HPDE6-E6E7 (cell line): Measurements from ENCODE around the gene PEAR1.
A peak's percentile ranks its signal among the peaks of the same experiment; 100 is the strongest.
"Not testable (repeated sequence)": the region's sequence is repeated elsewhere in the genome, so short reads cannot be mapped to it uniquely, and the experiment has no call there.

ENCODE experiments used
- DNase-seq: peaks from one replicate; pipeline ENCODE4 v3.0.0; 2011; ENCODE audit warnings: missing footprints; ENCODE audit errors: extremely low spot score

Gene PEAR1

DNA sequence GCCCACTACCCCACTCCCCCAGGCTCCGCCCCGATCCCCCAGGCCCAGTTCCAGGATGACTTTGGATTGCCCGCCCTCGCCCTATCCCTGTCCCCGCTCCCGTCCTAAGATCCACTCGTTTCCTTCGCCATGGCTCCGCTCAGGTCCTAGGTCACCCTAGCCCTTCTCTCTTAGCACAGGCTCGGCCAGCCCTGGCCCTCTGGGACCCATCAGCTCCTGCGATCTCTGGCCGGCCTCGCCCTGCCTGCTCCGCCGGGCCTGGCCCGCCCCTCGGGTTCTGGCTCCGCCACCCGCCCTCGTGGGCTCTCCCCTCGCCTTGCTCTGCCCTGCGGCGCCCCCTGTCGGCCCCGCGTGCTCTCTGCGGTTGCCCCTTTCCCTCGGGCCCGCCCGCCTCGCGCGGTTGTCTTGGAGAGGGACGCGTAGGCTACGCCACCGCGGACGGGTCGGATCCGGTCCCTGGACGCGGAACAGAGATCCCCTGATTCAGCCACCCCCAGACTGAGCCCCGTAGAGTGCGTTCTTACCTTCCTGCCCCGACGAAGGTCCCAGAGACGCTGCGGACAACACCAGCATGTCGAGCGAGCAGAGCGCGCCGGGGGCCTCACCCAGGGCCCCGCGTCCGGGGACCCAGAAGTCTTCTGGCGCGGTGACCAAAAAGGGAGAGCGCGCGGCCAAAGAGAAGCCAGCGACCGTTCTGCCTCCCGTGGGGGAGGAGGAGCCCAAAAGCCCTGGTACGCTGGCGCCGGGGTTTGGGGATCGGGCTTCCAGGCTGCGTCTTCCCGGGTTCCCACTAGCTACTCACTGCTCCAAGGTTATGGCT lies 26.9 kb downstream of the PEAR1 start, which contains the start of gene LRRC71:
LRRC71 (plus strand) TSS at position 400 of the 820 bp plus-strand sequence; CDS start at position 572, 172 bp downstream.
- no peak for DNase-seq

DNA sequence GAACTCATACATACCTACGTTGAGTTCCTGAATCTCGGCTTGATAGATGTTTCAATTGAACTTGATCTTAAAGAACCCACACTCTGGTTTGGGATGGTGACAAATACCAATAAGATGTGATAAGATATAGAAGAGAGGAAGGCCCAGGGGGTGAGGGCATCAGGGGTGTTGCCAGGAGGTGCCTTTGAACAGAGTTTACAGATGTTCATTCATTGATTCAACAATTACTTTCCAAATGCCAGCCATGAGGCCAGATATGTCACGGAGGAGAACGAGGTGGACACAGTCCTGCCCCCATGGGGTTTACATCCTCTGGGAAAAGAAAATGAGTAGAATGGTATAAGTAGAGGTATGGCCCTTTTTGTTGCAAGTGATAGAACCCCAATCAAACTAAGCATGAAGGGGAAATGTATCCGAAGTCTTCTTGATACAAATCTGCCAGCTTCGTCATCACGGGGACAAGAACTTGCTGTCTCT lies 27.6 kb downstream of the PEAR1 start:
- no peak for DNase-seq

DNA sequence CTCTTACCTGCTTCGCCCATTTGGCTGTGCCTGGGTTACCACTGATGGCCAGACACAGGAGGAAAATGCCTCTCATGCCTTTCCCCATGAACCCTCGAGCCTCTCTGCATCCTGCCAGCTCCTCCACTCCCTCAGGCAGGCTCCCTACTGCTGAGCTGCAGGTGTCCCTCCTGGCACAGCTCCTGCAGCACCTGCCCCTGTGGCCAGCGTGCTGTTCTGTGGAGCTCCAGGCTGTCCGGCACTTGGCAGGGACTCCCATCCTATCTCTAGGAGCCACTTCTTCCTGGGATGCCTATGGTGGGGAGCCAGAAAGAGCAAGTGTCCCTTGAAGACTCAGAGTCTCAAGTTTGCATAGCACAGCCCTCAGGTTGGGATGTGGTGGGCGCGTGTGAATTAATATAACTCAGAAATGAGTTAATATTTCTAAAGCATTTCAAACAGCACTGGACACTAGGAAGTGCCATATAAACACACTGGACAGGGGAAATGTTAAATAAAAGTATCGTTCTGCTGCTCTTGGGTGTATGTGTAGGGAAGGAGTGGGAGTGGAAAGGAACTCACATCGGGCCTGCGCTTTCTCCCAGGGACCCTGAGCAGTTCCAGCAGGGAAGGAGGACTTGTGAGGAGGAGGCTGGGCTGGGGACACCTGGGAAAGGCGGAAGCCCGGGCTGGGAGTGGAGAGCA lies 29.6 kb downstream of the PEAR1 start:
- no peak for DNase-seq

DNA sequence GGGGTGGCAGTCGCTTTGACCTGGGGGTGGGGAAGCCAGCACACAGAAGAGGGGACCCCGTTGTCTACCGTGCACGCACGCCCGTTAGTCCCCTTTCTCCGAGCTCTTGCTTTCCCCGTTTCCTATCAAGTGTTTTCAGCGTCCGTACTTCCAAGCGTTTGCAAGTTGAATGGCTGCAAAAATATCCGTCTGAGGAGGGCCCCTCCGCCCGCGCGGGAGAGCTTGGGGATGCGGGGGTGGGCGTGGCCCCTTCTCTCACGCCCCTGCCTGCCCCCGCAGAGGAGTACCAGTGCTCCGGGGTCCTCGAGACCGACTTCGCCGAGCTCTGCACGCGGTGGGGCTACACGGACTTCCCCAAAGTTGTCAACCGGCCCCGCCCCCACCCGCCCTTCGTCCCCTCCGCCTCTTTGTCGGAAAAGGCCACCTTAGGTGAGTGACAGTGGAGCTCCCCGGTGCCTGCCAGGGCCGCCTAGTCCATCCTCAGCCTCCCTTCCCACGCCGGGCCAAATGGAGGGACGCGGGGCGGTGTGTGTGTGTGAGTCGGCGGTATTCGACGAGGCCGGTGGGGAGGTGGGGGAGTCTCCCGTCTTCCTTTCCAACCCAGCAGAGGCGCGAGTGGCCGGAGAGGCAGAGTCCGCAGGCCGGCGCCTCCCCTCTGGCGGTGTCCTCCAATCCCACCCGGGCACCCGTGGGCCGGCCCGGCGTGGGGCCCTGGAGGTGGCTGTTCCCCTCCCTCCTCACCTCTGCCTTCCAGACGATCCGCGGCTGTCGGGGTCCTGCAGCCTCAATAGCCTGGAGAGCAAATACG lies 30.4 kb downstream of the PEAR1 start:
- DNase-seq: no peak

DNA sequence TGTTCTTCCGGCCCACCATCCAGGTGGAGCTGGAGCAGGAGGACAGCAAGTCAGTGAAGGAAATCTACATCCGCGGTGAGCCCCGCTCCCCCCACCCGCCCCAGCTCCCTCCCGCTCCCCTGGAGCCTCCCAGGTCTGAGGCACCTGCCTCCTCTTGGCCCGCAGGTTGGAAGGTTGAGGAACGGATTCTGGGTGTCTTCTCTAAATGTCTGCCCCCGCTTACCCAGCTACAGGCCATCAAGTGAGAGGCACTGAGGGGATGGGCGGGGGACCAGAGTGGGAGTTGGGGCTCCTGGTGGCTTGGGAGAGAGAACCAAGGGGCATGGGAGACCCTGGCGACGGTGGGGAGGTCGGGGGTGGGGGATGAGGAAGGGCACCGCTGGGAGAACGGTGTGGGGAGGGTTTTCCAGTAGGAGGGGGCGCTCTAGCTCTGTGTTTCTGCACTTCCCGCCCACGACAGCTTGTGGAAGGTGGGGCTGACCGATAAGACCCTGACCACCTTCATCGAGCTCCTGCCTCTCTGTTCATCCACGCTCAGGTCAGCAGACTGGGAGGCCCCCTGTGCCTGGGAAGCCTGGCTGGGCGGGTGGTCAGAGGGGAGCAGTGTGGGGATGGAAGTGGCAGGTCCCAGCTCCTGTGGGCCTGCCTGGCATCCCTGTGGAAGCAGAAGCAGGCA lies 31.1 kb downstream of the PEAR1 start:
- DNase-seq: no peak

DNA sequence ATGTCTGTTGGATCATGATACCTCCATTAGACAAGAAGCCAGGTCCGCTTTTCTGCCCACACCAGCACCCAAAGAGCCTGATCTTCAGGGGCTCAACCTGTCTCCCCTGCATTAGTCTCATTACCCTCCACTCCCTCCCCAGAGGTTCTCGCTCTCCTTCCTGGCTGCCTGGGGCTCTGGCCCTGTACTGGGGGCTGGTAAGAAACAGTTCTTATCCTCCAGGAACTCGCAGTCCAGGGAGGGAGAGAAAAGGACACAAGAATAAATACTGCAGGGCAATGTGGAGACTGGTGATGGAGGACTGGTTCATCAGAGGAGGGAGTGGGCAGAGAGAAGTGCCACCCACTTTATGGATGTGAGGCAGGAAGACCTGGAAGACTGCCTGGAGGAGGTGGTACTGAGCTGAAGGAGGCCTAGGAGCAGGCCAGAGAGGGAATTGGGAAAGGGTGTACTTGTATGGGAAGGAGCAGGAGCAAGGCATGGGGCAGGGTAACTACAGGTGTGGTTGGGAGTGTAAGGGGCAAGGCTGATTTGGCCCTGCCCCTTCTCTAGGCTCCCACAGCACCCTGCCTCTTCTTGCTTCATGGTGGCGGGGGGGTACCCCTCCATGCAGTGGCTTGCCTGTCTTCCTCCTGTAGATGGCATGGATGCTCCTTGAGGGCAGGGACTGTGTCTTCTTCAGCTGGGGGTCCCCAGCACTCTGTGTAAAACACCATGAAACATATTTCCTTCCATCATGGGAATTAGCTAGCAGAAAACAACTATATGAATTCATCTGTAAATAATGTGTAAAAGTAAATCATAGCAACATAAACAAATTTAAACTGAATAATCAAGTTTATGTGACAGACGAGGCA lies 31.9 kb downstream of the PEAR1 start:
- no peak for DNase-seq

DNA sequence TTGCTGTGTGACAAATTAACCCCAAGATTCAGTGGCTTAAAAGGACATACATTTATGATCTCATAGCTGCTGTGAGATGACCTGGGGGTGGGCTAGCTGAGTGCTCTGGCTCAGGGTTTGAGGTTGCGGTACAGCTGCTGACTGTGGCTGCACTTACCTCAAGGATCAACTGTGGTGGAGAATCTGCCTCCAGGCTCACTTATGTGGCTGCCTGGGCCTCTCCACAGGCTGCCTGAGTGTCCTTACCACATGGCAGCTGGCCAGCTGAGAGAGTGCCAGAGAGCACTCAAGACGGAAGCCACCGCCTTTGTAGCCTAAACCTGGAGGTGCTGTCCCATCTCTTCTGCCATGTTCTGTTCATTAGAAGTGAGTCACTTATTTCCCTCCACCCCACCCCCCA lies 32.7 kb downstream of the PEAR1 start:
- peak; percentile 39 for DNase-seq

DNA sequence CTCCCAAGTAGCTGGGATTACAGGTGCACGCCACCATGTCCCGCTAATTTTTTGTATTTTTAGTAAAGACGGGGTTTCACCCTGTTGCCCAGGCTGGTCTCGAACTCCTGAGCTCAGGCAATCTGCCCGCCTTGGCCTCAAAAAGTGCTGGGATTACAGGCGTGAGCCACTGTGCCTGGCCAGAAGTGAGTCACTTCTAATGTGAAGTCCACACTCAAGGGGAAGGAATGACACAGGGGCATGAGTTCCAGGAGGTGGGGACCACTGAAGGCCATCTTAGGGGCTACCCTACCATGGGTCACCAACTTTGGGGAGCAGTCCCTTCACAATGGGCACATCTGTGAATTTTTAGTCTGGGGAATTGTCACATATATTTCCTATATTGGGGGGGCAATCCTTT lies 33.2 kb downstream of the PEAR1 start:
- not testable (repeated sequence) for DNase-seq

DNA sequence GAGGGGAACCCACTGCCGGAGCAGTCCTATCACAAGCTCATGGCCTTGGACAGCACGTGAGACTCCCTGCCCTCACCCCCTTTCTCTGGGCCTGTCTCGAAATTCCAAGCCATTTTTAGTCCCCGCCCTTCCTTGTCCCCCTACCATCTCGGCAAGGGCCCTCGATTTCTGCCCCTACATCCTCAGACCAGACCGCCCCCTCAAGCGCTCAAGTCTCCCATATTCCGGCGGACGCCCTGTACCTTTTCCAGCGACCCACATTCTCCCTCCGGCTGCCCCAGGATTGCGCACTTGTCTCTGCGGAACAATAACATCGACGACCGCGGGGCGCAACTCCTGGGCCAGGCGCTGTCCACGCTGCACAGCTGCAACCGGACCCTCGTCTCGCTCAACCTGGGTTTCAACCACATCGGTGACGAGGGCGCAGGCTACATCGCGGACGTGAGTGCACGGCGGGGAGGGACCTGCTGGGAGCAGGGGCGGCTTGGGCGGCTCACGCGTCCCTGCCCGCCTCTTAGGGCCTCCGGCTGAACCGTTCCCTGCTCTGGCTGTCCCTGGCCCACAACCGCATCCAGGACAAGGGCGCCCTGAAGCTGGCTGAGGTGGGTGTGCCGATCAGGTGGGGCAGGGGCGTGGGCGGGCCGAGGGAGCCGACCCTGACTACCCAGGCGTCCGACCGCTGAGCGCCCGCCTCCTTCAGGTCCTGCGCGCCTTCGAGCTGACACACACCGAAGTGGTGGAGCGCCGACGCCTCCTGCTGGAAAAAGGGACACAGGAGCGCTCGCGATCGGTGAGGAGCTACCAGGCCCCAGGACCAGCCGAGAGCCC lies 33.9 kb downstream of the PEAR1 start:
- DNase-seq: peak; percentile 76

DNA sequence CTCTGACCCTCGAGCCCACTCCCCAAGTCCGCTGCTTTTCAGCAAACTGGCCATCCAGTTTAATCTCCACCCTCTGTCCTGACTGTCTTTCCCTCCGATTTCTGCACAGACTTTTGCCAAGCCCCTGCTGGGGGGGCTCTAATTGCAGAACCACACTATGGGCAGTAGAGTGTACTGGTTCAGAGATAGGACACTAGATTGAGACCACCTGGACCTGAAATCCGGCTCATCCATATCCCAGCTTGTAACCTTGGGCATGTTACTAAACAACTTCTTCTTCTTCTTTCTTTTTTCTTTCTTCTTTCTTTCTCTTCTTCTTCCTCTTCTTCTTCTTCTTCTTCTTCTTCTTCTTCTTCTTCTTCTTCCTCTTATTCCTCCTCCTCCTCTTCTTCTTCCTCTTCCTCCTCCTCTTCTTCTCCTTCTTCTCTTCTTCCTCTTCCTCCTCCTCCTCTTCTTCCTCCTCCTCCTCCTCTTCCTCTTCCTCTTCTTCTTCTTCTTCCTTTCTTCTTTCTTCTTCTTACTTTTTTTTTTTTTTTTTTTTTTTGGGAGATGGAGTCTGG lies 34.6 kb downstream of the PEAR1 start:
- DNase-seq: no peak

DNA sequence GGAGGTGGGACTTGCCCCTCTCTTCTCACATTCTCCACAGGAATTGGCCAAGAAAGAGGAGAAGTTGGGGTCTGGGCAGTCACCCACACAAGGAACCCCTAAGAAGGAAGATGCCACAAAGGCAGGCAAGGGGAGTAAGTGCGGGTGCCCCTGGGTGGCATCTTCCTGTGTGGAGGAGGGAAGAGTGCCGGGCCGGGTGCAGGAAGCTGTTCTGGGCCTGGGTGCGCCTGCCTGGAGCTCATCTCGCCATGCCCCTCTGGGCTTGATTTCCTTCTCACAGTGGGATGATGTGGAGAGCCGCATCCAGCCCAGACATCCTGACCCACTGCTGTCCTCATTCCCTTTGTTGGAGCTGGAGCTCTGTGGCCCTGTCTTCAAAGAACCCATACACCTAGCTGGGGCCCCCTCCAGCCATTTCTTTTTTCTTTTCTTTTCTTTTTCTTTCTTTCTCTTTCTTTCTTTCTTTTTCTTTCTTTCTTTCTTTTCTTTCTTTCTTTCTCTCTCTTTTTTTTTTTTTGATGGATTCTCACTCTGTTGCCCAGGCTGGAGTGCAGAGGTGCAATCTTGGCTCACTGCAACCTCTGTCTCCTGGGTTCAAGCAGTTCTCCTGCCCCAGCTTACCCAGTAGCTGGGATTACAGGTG lies 36.2 kb downstream of the PEAR1 start:
- DNase-seq: no peak

DNA sequence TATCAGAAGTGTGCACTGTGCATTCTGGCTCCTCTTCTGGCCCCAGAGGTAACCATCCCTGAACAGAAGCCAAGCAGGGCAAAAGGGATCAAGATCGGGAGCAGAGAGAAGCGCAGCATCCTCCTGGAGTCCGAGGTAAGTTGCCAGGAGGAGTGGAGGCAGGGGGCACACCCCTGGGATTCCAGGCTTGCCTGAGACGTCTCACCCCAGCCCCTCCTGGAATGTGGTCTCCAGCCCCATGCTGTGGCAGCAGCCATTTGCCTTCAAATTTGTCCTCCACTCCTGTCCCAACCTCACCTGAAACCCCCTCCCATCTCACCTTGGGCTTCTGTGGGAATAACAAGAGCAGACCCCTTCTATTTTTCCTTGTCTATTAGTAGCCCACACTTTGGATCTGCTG lies 37.0 kb downstream of the PEAR1 start:
- DNase-seq: no peak

DNA sequence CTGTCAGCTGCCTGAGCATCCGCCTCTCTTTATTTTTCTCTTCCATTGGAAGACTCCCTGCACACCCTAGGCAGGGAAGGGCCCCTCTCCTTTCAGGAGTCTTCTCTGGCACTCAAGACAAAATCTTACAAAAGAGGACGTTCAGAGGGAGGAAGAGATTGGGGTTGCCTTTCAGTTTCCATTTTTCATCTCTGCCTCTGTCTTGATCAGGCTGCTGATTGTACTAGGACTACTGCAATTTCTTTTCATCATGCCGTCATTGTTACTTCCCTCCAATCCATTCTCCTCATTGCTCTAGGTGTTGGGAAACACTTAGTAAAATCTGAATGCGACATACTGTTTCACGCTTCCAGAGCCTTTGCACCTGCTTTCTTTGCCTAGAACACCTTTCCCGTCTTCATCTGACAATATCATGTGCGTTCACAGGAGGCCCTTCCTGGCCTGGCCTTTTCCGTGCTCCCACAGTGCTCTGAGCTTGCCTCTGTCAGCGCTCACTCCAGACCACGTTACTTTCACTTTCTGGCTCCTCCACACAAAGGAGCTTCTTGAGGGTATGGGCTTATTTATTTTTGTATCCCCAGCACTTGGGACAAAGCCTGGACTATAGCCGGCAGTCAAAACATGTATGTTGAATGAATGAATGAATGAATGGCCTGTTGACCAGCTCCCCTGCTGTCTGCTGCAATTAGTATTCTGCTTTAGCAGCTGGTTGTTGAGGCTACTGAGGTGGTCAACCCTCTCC lies 37.9 kb downstream of the PEAR1 start:
- DNase-seq: no peak

DNA sequence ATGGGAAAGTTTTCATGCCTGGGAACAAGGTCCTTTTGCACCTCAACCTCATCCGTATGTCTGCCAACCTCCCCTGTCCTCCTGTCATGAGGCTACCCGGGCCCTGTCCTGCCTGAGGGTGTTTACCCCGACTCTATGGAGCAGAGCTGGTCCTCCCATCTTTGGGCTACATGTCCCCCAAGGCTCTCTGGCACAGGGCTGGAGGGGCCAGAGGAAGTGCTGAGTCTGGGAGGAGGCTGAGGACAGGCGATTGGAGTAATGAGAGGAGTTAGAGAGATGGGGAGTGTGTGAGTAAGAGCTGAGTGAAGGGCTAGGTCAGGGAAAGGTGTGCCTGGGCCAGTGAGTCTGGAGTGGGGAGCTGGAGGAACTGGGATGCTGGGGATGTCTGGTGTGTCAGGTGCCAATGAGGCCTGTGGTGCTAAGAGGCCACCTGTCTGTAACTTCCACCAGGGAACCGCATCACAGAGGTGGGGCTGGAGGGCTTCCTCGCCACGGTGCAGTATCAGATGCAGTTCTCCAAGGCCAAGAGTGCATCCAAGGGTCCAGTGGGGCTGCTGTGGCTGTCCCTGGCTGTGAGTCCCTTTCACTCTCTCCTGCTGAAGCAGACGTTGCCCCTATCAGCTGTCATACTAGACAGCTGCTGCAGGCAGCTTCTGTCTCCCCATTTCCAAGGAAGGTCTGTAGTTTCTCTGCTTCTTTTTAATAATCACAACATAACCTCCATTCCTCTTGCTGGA lies 38.6 kb downstream of the PEAR1 start:
- no peak for DNase-seq

DNA sequence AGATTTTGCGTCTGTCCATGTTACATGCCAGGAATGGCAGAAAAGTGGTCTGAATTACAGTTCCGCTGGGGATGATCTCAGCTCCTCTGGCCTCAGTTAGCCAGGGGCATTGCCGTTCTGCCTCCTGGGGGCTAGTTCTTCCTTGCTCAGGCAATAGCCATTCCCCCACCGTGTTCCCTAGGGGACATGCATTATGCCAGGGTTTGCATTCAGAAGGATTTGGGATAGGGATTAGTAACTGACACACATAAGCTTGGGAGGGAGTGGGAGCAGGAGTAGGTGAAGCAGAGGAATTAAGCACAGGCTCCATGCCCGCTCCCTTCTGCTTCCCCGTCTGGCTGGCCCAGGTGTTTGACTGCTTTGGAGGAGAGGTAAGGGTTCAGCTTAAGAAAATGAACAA lies 39.6 kb downstream of the PEAR1 start:
- no peak for DNase-seq

DNA sequence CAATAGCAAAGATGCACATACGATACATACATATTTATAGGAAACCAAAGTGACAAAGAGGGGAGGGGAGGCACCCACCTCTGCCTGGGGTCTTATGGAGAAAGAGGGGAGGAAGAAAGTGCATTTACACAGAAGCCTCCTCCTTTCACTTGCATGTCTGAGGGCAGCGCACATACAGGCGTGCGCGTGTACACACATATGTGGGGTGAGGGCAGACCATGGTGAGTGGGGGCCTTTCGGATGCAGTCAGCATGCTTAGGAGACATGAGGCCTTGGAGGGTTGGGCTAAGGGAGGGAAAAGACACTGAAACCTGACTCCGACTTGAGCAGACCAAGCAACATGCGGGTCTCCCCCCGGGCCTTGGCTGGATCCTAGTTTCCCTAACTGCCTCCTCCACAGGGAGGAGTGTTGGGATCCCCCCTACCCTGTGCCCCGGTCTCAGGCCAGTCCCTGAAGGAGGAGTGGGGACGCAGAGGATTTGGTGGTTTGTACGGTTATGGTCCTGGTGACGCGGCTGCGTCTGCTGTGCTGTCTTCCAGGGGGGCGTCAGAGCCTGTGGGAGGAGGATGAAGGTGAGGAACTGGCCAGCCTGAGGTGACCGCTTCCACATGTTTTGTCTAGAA lies 42.1 kb downstream of the PEAR1 start:
- no peak for DNase-seq

DNA sequence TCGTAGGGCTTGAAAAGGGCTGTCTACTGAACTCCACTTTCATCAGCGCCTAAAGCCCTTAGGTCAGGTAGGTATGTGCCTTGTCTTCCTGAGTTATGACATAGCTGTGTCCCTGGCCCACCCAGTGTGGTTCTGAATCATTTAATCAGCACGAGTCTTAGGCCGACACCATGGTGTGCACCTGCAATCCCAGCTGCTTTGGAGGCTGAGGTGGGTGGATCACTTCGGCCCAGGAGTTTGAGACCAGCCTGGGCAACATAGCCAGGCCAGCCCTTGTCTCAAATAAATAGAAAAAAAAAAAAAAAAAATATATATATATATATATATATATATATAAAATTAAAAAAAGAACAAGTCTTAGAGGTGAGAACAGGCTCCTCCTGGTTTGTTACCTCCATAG lies 42.7 kb downstream of the PEAR1 start:
- DNase-seq: no peak
